HFF-Myc (cell line): ENCODE results near the gene IMMP2L.
"Not testable (repeated sequence)": the region's sequence is repeated elsewhere in the genome, so short reads cannot be mapped to it uniquely, and the experiment has no call there.

Source experiments
- DNase-seq: peaks from one replicate; pipeline ENCODE4 v3.0.0-alpha.2; 2011; ENCODE audit warnings: low read depth; ENCODE audit errors: extremely low read depth
- H3K4me3 ChIP-seq: replicated peaks from 2 replicates; pipeline ENCODE4 v1.5.1; 2011; ENCODE audit warnings: low read depth, mild to moderate bottlenecking, control low read depth, low read length
- TF ChIP-seq, protein P1 (sequence below): IDR thresholded peaks from 2 replicates; pipeline ENCODE4 v1.5.1; 2012; ENCODE audit warnings: mild to moderate bottlenecking, low read depth, low read length, control low read depth; ENCODE audit errors: missing control alignments

The IMMP2L gene

DNA sequence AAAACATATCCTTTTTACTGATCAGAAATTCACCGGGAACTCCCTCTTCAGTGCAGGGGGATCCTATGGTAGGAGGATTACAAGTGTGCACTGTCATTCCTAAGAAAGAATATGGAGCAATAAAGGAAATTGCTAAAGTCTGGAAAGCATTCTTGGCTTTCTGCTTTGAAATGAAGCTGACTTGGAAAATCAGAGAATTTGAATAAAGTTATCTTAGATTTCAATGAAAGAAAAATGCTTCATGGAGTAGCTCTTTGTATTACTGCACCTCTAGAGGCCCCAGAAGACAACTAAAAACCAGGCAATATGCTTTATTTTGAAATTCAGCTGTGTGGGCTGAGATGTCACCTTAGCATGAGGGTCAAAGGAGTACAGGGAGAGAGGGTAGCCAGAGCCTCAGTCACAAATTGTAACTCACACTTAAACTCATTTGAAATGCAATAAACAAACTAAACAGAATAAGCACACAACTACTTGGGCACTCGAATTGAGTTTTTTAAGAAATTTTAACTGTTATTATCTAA is 102.5 kb downstream of the IMMP2L start:
- no peak overlapping the region for H3K4me3 ChIP-seq
- no peak for DNase-seq

DNA sequence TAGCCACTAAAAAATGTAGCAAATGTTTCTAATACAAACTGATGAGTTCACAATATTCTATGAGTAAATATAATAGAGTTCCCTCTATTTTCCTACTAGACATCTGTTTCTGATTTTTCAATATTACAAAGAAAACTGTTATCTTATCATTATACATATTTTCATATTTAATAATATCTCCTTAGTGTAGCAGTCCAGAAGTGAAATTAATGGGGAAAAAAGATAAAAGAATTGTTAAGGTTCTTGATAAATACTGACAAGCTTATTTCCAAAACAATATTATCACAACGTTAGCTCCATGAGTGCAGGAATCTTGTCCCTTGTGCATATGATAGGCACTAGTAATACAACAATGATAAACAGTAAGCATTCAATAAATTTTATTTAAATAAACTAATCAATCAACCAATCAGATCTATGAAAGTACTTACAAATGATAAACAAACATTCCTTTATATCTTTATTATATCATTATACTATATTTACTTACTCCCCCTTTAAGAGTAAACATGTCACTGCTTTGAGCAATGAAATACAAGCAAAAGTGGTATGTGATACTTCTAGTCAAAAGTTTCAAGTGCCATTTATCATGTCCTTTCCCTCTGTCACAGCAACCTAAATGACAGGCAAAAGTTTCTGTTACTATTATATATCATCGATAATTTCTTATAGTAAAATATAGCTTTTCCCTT is 103.1 kb downstream of the IMMP2L start:
- TF ChIP-seq, protein P1, sequence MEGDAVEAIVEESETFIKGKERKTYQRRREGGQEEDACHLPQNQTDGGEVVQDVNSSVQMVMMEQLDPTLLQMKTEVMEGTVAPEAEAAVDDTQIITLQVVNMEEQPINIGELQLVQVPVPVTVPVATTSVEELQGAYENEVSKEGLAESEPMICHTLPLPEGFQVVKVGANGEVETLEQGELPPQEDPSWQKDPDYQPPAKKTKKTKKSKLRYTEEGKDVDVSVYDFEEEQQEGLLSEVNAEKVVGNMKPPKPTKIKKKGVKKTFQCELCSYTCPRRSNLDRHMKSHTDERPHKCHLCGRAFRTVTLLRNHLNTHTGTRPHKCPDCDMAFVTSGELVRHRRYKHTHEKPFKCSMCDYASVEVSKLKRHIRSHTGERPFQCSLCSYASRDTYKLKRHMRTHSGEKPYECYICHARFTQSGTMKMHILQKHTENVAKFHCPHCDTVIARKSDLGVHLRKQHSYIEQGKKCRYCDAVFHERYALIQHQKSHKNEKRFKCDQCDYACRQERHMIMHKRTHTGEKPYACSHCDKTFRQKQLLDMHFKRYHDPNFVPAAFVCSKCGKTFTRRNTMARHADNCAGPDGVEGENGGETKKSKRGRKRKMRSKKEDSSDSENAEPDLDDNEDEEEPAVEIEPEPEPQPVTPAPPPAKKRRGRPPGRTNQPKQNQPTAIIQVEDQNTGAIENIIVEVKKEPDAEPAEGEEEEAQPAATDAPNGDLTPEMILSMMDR = no peak
- no peak for DNase-seq
- no peak overlapping the region for H3K4me3 ChIP-seq

More for the DNA sequence above, 102.5 kb downstream of the IMMP2L start:
- TF ChIP-seq, protein P1 = no peak

DNA sequence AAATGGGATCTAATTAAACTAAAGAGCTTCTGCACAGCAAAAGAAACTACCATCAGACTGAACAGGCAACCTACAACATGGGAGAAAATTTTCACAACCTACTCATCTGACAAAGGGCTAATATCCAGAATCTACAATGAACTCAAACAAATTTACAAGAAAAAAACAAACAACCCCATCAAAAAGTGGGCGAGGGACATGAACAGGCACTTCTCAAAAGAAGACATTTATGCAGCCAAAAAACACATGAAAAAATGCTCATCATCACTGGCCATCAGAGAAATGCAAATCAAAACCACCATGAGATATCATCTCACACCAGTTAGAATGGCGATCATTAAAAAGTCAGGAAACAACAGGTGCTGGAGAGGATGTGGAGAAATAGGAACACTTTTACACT is 111.6 kb downstream of the IMMP2L start:
- H3K4me3 ChIP-seq, DNase-seq: not testable (repeated sequence)

DNA sequence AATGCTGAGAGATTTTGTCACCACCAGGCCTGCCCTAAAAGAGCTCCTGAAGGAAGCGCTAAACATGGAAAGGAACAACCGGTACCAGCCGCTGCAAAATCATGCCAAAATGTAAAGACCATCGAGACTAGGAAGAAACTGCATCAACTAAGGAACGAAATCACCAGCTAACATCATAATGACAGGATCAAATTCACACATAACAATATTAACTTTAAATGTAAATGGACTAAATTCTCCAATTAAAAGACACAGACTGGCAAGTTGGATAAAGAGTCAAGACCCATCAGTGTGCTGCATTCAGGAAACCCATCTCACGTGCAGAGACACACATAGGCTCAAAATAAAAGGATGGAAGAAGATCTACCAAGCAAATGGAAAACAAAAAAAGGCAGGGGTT is 114.8 kb downstream of the IMMP2L start:
- not testable (repeated sequence) for DNase-seq, H3K4me3 ChIP-seq

DNA sequence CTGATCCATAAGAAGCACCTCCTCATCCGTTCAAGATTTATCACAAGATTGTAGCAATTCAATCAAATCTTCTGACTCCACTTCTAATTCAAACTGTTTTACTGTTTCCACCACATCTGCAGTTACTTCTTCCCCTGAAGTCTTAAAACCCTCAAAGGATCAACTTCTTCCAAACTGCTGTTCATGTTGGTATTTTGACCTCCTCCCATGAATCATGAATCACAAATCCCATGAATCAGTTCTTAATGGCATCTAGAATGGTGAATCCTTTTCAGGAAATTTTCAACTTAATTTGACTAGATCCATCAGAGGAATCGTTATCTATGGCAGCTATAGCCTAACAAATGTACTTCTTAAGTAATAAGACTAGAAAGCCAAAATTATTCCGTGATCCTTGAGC is 122.3 kb downstream of the IMMP2L start:
- DNase-seq = no peak
- TF ChIP-seq, protein P1 = no peak

DNA sequence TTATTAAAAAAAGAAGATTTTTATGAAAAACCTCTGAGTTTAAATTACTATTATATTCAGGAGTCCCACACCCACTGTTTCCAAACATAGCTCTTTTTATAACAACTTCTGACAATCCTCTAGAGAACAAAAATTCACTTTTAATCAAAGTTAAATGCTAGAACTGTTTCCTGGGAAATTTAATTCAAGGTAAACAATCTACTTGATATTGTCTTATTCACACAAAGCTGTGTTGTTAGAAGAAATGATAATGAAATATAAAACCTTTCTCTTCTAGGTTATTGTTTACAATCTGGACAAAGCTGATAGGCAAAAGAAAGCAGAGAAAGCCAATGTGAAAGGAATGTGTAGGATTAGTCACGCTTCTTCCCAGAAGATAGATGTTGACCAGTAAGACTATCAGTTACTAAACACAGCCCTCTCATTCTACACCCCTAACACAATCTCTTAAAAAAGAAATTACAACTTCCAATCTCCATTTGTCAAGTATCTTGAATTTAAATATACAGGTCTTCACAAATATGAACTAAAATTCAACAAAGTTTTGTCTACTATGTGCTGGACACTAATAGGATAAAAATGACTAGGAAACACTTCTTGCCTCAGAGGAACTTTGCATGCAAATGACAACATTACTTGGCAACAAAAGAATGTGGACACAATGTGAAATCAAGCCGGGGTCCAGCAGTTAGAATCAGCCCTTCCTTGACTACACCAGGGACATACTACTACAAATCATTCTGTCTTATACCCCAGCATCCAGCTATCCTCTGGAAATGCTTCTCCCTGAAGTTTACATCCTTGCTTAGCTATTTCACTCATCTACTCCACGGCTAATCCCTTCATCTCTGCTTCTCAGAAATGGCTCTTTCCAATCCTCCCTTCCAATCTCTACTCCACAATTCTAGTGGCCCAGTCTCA is 123.7 kb downstream of the IMMP2L start:
- DNase-seq = peak; percentile 21
- TF ChIP-seq, protein P1 = no peak
- H3K4me3 ChIP-seq = no peak overlapping the region

More for the DNA sequence above, 122.3 kb downstream of the IMMP2L start:
- no peak overlapping the region for H3K4me3 ChIP-seq

DNA sequence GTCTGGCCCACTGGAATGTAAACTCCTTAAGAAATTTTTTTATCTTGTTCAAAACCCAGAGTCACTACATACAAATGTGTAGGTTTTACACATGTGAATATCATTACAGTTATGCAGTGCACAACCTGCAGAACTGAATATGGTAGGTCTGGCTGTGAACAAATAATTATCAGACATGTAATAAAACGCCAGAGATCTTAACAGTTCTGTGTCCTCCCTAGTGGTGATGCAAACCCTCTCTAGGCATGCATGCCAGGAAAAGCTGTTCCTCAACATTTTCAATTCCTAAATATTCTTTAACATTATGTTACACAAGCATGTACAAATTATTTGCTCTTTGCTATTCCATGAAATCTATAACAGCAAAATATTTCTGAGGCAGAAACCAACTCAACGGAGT is 124.6 kb downstream of the IMMP2L start:
- TF ChIP-seq, protein P1 = no peak
- no peak overlapping the region for H3K4me3 ChIP-seq
- no peak for DNase-seq
